Tibial nerve (tissue), 3 donors: ENCODE measurements around the gene AP1M2.

Source experiments
- CTCF ChIP-seq, 5 experiments: fragments of 200-600 bp in 3 of 5; fragments of 450-650 bp in 2 of 5; sonication (generic) in 3 of 5; IDR thresholded peaks; one replicate each; pipeline ENCODE4 v1.5.1; 2016 to 2019; ENCODE audit warnings: antibody characterized with exemption in 5 of 5, mild to moderate bottlenecking in 3 of 5, moderate library complexity in 2 of 5
- POLR2A ChIP-seq, 2 donors: fragments of 450-650 bp; IDR thresholded peaks; one replicate each; pipeline ENCODE4 v1.6.1; 2017; ENCODE audit warnings: antibody characterized with exemption in 2 of 2, mild to moderate bottlenecking in 2 of 2, moderate library complexity in 2 of 2

GRCh38 chr19:10549733-10550132 is 37.4 kb downstream of the AP1M2 start:
- TF ChIP-seq CTCF (IDR thresholded peaks at IDR 0.05) (no peak), POLR2A (IDR thresholded peaks at IDR 0.05) (no peak)
